HepG2 (cell line): ENCODE data around the gene PHKB. TPM values are rescaled to one million over a fixed set of nuclear protein-coding genes. Genes with fewer than 3 reads are reported as not detected.
A peak's percentile ranks its signal among the peaks of the same experiment; 100 is the strongest.

Source experiments
- ARNTL ChIP-seq: sonication (generic); formaldehyde crosslinking; IDR thresholded peaks from 2 replicates; pipeline ENCODE4 v1.4.0; 2020; ENCODE audit warnings: mild to moderate bottlenecking, missing genetic modification reagents
- DR1 ChIP-seq: sonication (generic); formaldehyde crosslinking; IDR thresholded peaks from 2 replicates; pipeline ENCODE4 v1.8.0; 2021; ENCODE audit warnings: mild to moderate bottlenecking, missing genetic modification reagents, inconsistent platforms
- EP300 ChIP-seq, 3 experiments: sonication (generic) in 1 of 3; formaldehyde crosslinking in 1 of 3; IDR thresholded peaks; 2 replicates each; pipeline versions ENCODE4 v1.5.1 to v1.6.1; 2011 to 2020; ENCODE audit warnings: low read depth in 2 of 3, low read length in 2 of 3, borderline replicate concordance in 1 of 3, improper control_type of control experiment in 1 of 3, mild to moderate bottlenecking in 1 of 3, missing genetic modification reagents in 1 of 3, moderate library complexity in 1 of 3
- FOXM1 ChIP-seq: sonication (generic); formaldehyde crosslinking; IDR thresholded peaks from 2 replicates; pipeline ENCODE4 v1.5.0; 2020; ENCODE audit warnings: missing genetic modification reagents
- GPBP1L1 ChIP-seq: sonication (generic); formaldehyde crosslinking; IDR thresholded peaks from 2 replicates; pipeline ENCODE4 v1.5.0; 2020; ENCODE audit warnings: mild to moderate bottlenecking, missing genetic modification reagents
- IKZF5 ChIP-seq: IDR thresholded peaks from 2 replicates; pipeline ENCODE4 v1.6.1; 2018; ENCODE audit warnings: missing genetic modification reagents, mild to moderate bottlenecking, missing compliant biosample characterization
- IRF1 ChIP-seq: sonication (generic); formaldehyde crosslinking; IDR thresholded peaks from 2 replicates; pipeline ENCODE4 v1.4.0; 2020; ENCODE audit warnings: low read depth, mild to moderate bottlenecking, missing genetic modification reagents
- KLF12 ChIP-seq: sonication (generic); formaldehyde crosslinking; IDR thresholded peaks from 2 replicates; pipeline ENCODE4 v1.4.0; 2020; ENCODE audit warnings: missing genetic modification reagents, borderline replicate concordance
- PCBP2 ChIP-seq: fragments of 200-400 bp; formaldehyde crosslinking; optimal IDR thresholded peaks from 2 replicates; pipeline ENCODE3; 2018; ENCODE audit warnings: low read length, low read depth; ENCODE audit not compliant: poor library complexity, severe bottlenecking
- RNF219 ChIP-seq: sonication (generic); formaldehyde crosslinking; IDR thresholded peaks from 2 replicates; pipeline ENCODE4 v1.5.0; 2020; ENCODE audit warnings: mild to moderate bottlenecking, missing genetic modification reagents
- ZBTB25 ChIP-seq: IDR thresholded peaks from 2 replicates; pipeline ENCODE4 v1.6.1; 2018; ENCODE audit warnings: missing genetic modification reagents
- ZC3H13 ChIP-seq: sonication (generic); formaldehyde crosslinking; IDR thresholded peaks from 2 replicates; pipeline ENCODE4 v1.8.1; 2023; ENCODE audit warnings: mild to moderate bottlenecking, missing genetic modification reagents, moderate library complexity
- ZNF234 ChIP-seq: sonication (generic); formaldehyde crosslinking; conservative IDR thresholded peaks from 2 replicates; pipeline ENCODE4 v1.5.1; 2020; ENCODE audit warnings: mild to moderate bottlenecking, missing genetic modification reagents
- ZNF446 ChIP-seq: sonication (generic); formaldehyde crosslinking; IDR thresholded peaks from 2 replicates; pipeline ENCODE4 v1.5.0; 2020; ENCODE audit warnings: mild to moderate bottlenecking, missing genetic modification reagents
- ZNF768 ChIP-seq: sonication (generic); formaldehyde crosslinking; IDR thresholded peaks from 2 replicates; pipeline ENCODE4 v1.4.0; 2020; ENCODE audit warnings: missing genetic modification reagents
- ZNF850 ChIP-seq: sonication (generic); formaldehyde crosslinking; conservative IDR thresholded peaks from 2 replicates; pipeline ENCODE4 v1.9.0; 2021; ENCODE audit warnings: mild to moderate bottlenecking, missing genetic modification reagents
- polyA plus RNA-seq, 8 experiments: library from polyadenylated mRNA; depleted of rRNA in 3 of 8; stranded (reverse) in 7 of 8; unstranded in 1 of 8; fragments of >200 nt; fragmentation: Illumina TruSeq in 4 of 8; extraction: Trizol in 4 of 8; gene quantifications; 2 replicates each; pipeline versions ENCODE4 v1.2.1 to v1.2.3, GENCODE V29; 2011 to 2016; ENCODE audit warnings: low read depth in 4 of 8, missing spikeins in 1 of 8, mixed read lengths in 1 of 8; ENCODE audit not compliant: insufficient read depth in 1 of 8
- total RNA-seq, 5 experiments: library from RNA; depleted of rRNA; stranded (reverse); fragments of >200 nt; fragmentation: Illumina TruSeq; extraction: Trizol; gene quantifications; 2 replicates each; pipeline ENCODE4 v1.2.3, GENCODE V29; 2016; ENCODE audit warnings: low read depth in 1 of 5

PHKB gene
- total and polyA plus RNA-seq, 2 of the 13 experiments (the other 11 are each of a cell fraction or from before 2014, with no cell fraction given), result 66.0 to 80.8 TPM

- TF ChIP-seq ZBTB25 (CRISPR knock-in tag), result peak; percentile 66; the same call in 1 of the 2 replicates
- TF ChIP-seq EP300 (IDR thresholded peaks at IDR 0.05; ENCODE audit: low read depth in 2 of 2, low read length in 2 of 2), result peak in 1 of 2 experiments; percentile 68; a peak in 1 of 4 replicates
- no peak for TF ChIP-seq EP300 (CRISPR knock-in tag; IDR thresholded peaks at IDR 0.05; ENCODE audit: borderline replicate concordance)
- TF ChIP-seq ZNF768 (CRISPR knock-in tag), result no peak; the same call in 1 of the 2 replicates
- peak; percentile 93 for TF ChIP-seq KLF12 (CRISPR knock-in tag)
- peak; percentile 80; the same call in 1 of the 2 replicates for TF ChIP-seq ZNF446 (CRISPR knock-in tag)
- 0 out of 2 replicates have a peak, but pooled peaks have one; percentile 13 for TF ChIP-seq FOXM1 (CRISPR knock-in tag)
- TF ChIP-seq ZNF234 (CRISPR knock-in tag), result no peak
- TF ChIP-seq IRF1, result 0 out of 2 replicates have a peak, but pooled peaks have one; percentile 53
- peak; percentile 70; the same call in 1 of the 2 replicates for TF ChIP-seq ARNTL (CRISPR knock-in tag)
- TF ChIP-seq PCBP2, result no peak
- no peak for TF ChIP-seq ZC3H13 (CRISPR knock-in tag)
- TF ChIP-seq GPBP1L1 (CRISPR knock-in tag), result no peak
- no peak for TF ChIP-seq ZNF850
- peak; percentile 85 for TF ChIP-seq DR1 (CRISPR knock-in tag)
- no peak for TF ChIP-seq RNF219 (CRISPR knock-in tag)
- peak; percentile 77 for TF ChIP-seq IKZF5 (CRISPR knock-in tag)
Measured at GRCh38 chr16:47460711-47461597, at the start of gene PHKB, which contains the start of gene ITFG1 (continued).
